HepG2 (cell line): ENCODE measurements around the gene VAMP5. TPM values are rescaled to one million over a fixed set of nuclear protein-coding genes. Genes with fewer than 3 reads are reported as not detected.

ENCODE experiments used
- ATAC-seq: fragments of 200-7000 bp; cut with Tn5 transposase; 3 replicates; pipeline ENCODE4 v1.9.1; 2020; ENCODE audit warnings: mild to moderate bottlenecking, moderate library complexity
- BruUV-seq: library from RNA; stranded (reverse); fragments of 400-500 nt; replicated peaks from 2 replicates; lab custom pipeline; 2021; lab: Mats Ljungman, UMichigan
- CTCF ChIA-PET: fragments of 300-600 bp; formaldehyde crosslinking; extraction: SDS; loops from one replicate; lab custom pipeline; 2021; ENCODE audit warnings: low total read pairs, inconsistent platforms, low intra/inter-chr PET ratio; lab: Yijun Ruan, JAX
- POLR2A ChIA-PET: fragments of 350-600 bp; sonication (Branson Sonifier 250); formaldehyde crosslinking; loops from one replicate; lab custom pipeline; 2020; ENCODE audit warnings: antibody characterized with exemption, inconsistent platforms; lab: Yijun Ruan, JAX
- DNase-seq: peaks from one replicate; pipeline ENCODE4 v3.0.0-alpha.2; 2015; ENCODE audit warnings: low spot score
- FAIRE-seq: peaks from 3 replicates; lab custom pipeline; 2011; peaks lifted over from hg19 to GRCh38; lab: Jason Lieb, UNC
- H2AFZ ChIP-seq: one replicate; pipeline ENCODE4 v1.6.1; 2011; ENCODE audit warnings: low read length, inconsistent platforms
- H3K27ac ChIP-seq: fragments of 300-600 bp; 3 replicates; pipeline ENCODE4 v1.8.0; 2011; ENCODE audit warnings: mixed run types, mild to moderate bottlenecking, mixed read lengths, low read length, inconsistent platforms; ENCODE audit not compliant: insufficient read depth; ENCODE audit errors: extremely low read length
- H3K27me3 ChIP-seq, 2 experiments: fragments of 200-600 bp in 1 of 2; 2 replicates in 1 of 2; 3 replicates in 1 of 2; pipeline versions ENCODE4 v1.6.0 to v1.8.0; 2011; ENCODE audit warnings: low read length in 2 of 2, mild to moderate bottlenecking in 2 of 2, moderate library complexity in 2 of 2, inconsistent platforms in 1 of 2; ENCODE audit not compliant: insufficient read depth in 2 of 2, control insufficient read depth in 1 of 2
- H3K36me3 ChIP-seq, 2 experiments: fragments of 200-600 bp in 1 of 2; replicated peaks in 1 of 2; 2 replicates in 1 of 2; 3 replicates in 1 of 2; pipeline versions ENCODE4 v1.5.1 to v1.8.0; 2011; ENCODE audit warnings: low read length in 2 of 2, inconsistent platforms in 1 of 2; ENCODE audit not compliant: insufficient read depth in 2 of 2, control insufficient read depth in 1 of 2
- H3K4me1 ChIP-seq: 2 replicates; pipeline ENCODE4 v1.5.1; 2012; ENCODE audit warnings: low read length, inconsistent platforms; ENCODE audit not compliant: insufficient read depth
- H3K4me2 ChIP-seq: 2 replicates; pipeline ENCODE4 v1.6.0; 2011; ENCODE audit warnings: low read depth, low read length, inconsistent platforms
- H3K4me3 ChIP-seq, 3 experiments: fragments of 200-600 bp in 1 of 3; sonication (generic), shearing (Covaris generic) in 1 of 3; replicated peaks in 1 of 3; 2 replicates each; pipeline ENCODE4 v1.5.1; 2011 to 2016; ENCODE audit warnings: low read length in 3 of 3, inconsistent platforms in 2 of 3, low read depth in 2 of 3, mild to moderate bottlenecking in 2 of 3, control low read depth in 1 of 3, mixed read lengths in 1 of 3; ENCODE audit not compliant: insufficient read depth in 1 of 3
- H3K79me2 ChIP-seq: one replicate; pipeline ENCODE4 v1.6.1; 2011; ENCODE audit warnings: low read length, inconsistent platforms; ENCODE audit not compliant: insufficient read depth
- H3K9ac ChIP-seq: 2 replicates; pipeline ENCODE4 v1.6.0; 2011; ENCODE audit warnings: mild to moderate bottlenecking, low read depth, low read length, inconsistent platforms; ENCODE audit not compliant: insufficient read depth
- H3K9me3 ChIP-seq: 2 replicates; pipeline ENCODE4 v1.5.1; 2012; ENCODE audit warnings: mild to moderate bottlenecking, low read length
- H4K20me1 ChIP-seq: 2 replicates; pipeline ENCODE4 v1.6.0; 2011; ENCODE audit warnings: inconsistent platforms, mild to moderate bottlenecking, low read length, moderate library complexity; ENCODE audit not compliant: insufficient read depth
- AKAP8 ChIP-seq: sonication (generic); formaldehyde crosslinking; IDR thresholded peaks from 2 replicates; pipeline ENCODE4 v1.5.1; 2020; ENCODE audit warnings: mild to moderate bottlenecking, missing genetic modification reagents
- BRD4 ChIP-seq: sonication (generic); formaldehyde crosslinking; IDR thresholded peaks from 2 replicates; pipeline ENCODE4 v1.4.0; 2020; ENCODE audit warnings: missing genetic modification reagents
- BRF2 ChIP-seq: sonication (generic); formaldehyde crosslinking; IDR thresholded peaks from 2 replicates; pipeline ENCODE4 v1.8.1; 2022; ENCODE audit warnings: mild to moderate bottlenecking, missing genetic modification reagents
- CEBPG ChIP-seq: IDR thresholded peaks from 2 replicates; pipeline ENCODE4 v1.6.1; 2016
- HNF1A ChIP-seq, 2 experiments: sonication (generic) in 1 of 2; formaldehyde crosslinking in 1 of 2; IDR thresholded peaks; 2 replicates each; pipeline versions ENCODE4 v1.4.0 to v1.6.1; 2016 to 2020; ENCODE audit warnings: borderline replicate concordance in 1 of 2, low read depth in 1 of 2, mild to moderate bottlenecking in 1 of 2, missing genetic modification reagents in 1 of 2
- KDM1A ChIP-seq: IDR thresholded peaks from 2 replicates; pipeline ENCODE4 v1.6.1; 2016; ENCODE audit warnings: missing compliant biosample characterization
- KLF6 ChIP-seq: IDR thresholded peaks from 2 replicates; pipeline ENCODE4 v1.8.0; 2016; ENCODE audit warnings: missing biosample characterization, missing genetic modification reagents
- NRL ChIP-seq: sonication (generic); formaldehyde crosslinking; IDR thresholded peaks from 2 replicates; pipeline ENCODE4 v1.5.0; 2020; ENCODE audit warnings: missing genetic modification reagents, mild to moderate bottlenecking, moderate library complexity, borderline replicate concordance
- RARG ChIP-seq: sonication (generic); formaldehyde crosslinking; IDR thresholded peaks from 2 replicates; pipeline ENCODE4 v1.4.0; 2020; ENCODE audit warnings: low read depth, mild to moderate bottlenecking, missing genetic modification reagents
- SSRP1 ChIP-seq: IDR thresholded peaks from 2 replicates; pipeline ENCODE4 v1.6.1; 2016; ENCODE audit warnings: control low read depth
- STAG1 ChIP-seq: sonication (generic); formaldehyde crosslinking; IDR thresholded peaks from 2 replicates; pipeline ENCODE4 v1.4.0; 2020; ENCODE audit warnings: missing genetic modification reagents
- ZNF326 ChIP-seq: sonication (generic); formaldehyde crosslinking; IDR thresholded peaks from 2 replicates; pipeline ENCODE4 v1.4.0; 2020; ENCODE audit warnings: missing genetic modification reagents, borderline replicate concordance
- ZNF563 ChIP-seq: sonication (generic); formaldehyde crosslinking; IDR thresholded peaks from 2 replicates; pipeline ENCODE4 v1.8.0; 2022; ENCODE audit warnings: mild to moderate bottlenecking, moderate library complexity, missing genetic modification reagents
- ZNF616 ChIP-seq: sonication (generic); formaldehyde crosslinking; IDR thresholded peaks from 2 replicates; pipeline ENCODE4 v1.5.0; 2020; ENCODE audit warnings: low read depth, mild to moderate bottlenecking, missing genetic modification reagents
- ZNF766 ChIP-seq: sonication (generic); formaldehyde crosslinking; IDR thresholded peaks from 2 replicates; pipeline ENCODE4 v1.5.0; 2020; ENCODE audit warnings: missing genetic modification reagents, borderline replicate concordance
- WGBS: methylation state at CpG from one replicate; pipeline ENCODE4 v1.1.6; 2017; ENCODE audit warnings: low lambda C conversion rate; 5-methylcytosine and 5-hydroxymethylcytosine counted together
- in situ Hi-C: cut with HindIII; loops from 2 replicates; pipeline ENCODE4 v1.10.0; 2017; ENCODE audit warnings: low pct_unique_long_range_greater_than_20kb; ENCODE audit not compliant: extremely low pct_ligation_motif_present
- intact Hi-C: fragments of 100-400 bp; cut with micrococcal nuclease; formaldehyde crosslinking; loops from one replicate; pipeline ENCODE4 v1.10.0; 2022; ENCODE audit not compliant: unreplicated experiment
- polyA plus RNA-seq, 8 experiments: library from polyadenylated mRNA; depleted of rRNA in 3 of 8; stranded (reverse) in 7 of 8; unstranded in 1 of 8; fragments of >200 nt; fragmentation: Illumina TruSeq in 4 of 8; extraction: Trizol in 4 of 8; gene quantifications; 2 replicates each; pipeline versions ENCODE4 v1.2.1 to v1.2.3, GENCODE V29; 2011 to 2016; ENCODE audit warnings: low read depth in 4 of 8, missing spikeins in 1 of 8, mixed read lengths in 1 of 8; ENCODE audit not compliant: insufficient read depth in 1 of 8
- total RNA-seq, 5 experiments: library from RNA; depleted of rRNA; stranded (reverse); fragments of >200 nt; fragmentation: Illumina TruSeq; extraction: Trizol; gene quantifications; 2 replicates each; pipeline ENCODE4 v1.2.3, GENCODE V29; 2016; ENCODE audit warnings: low read depth in 1 of 5
- TF ChIP-seq, protein P1 (sequence below): IDR thresholded peaks from 2 replicates; pipeline ENCODE4 v1.6.1; 2016; ENCODE audit warnings: low read depth, borderline replicate concordance
- TF ChIP-seq, protein P2 (sequence below): sonication (generic); formaldehyde crosslinking; IDR thresholded peaks from 2 replicates; pipeline ENCODE4 v1.5.0; 2020; ENCODE audit warnings: missing genetic modification reagents

VAMP5 gene
- total and polyA plus RNA-seq, 2 of the 13 experiments (the other 11 are each of a cell fraction or from before 2014, with no cell fraction given): 7.2 to 56.7 TPM

DNA sequence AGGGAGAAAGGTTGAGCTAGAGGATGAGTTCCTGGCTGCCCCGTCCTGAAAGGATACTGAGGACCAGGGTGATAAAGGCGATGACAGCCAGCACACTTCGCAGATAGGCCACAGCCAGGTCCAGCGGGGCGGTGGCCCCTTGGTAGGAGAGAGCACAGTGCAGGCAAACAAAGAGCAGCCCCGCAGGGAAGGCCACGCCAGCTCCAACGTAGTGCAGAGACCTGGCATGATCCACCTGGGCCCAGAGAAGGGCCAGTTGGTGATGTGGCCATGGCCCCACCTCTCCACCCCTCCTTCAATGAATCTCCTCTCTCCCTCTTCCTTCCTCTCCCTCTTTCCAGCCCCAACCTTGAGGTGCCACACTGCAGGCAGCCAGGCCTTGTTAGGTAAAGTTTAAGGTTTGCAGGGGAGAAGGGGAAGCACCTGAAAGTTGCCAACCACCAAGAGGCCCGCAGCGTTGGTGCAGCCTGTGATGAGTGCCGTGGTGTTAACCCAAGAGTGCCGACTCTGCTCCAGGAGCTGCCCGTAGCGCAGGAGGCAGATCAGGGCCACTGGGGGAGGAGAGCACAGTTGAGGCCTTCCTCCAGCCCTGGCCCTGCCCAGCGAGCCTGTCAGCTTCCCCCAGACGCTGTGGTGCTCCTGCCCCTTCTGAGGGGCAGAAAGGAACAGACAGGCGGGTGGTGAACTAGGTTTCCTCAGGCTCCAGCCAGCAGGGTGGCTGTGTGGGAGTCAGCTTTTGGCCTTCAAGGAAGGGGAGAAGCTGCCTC, 15.4 kb downstream of the VAMP5 start:
- H3K4me1 ChIP-seq: peaks cover 71% of the 10 kb centered on the region
- POLR2A ChIA-PET: interaction anchor here (1.4 to 25.9 kb wide), 8 partner anchors 6 to 180 kb away, joined by 4 to 795 read pairs (median 94); partner anchors contain the start of genes C2orf68, GGCX, MAT2A and RNF181
- TF ChIP-seq KLF6: no peak
- no peak for TF ChIP-seq BRD4 (CRISPR knock-in tag)
- TF ChIP-seq CEBPG: no peak
- TF ChIP-seq ZNF766 (CRISPR knock-in tag): no peak
- TF ChIP-seq, protein P1, sequence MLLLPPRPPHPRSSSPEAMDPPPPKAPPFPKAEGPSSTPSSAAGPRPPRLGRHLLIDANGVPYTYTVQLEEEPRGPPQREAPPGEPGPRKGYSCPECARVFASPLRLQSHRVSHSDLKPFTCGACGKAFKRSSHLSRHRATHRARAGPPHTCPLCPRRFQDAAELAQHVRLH (CRISPR knock-in tag): peak; percentile 60; the same call in 1 of the 2 replicates
- no peak for TF ChIP-seq ZNF616 (CRISPR knock-in tag)
- TF ChIP-seq, protein P2, sequence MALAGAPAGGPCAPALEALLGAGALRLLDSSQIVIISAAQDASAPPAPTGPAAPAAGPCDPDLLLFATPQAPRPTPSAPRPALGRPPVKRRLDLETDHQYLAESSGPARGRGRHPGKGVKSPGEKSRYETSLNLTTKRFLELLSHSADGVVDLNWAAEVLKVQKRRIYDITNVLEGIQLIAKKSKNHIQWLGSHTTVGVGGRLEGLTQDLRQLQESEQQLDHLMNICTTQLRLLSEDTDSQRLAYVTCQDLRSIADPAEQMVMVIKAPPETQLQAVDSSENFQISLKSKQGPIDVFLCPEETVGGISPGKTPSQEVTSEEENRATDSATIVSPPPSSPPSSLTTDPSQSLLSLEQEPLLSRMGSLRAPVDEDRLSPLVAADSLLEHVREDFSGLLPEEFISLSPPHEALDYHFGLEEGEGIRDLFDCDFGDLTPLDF (CRISPR knock-in tag): no peak
- no peak for TF ChIP-seq BRF2 (CRISPR knock-in tag)
- no peak for TF ChIP-seq KDM1A (CRISPR knock-in tag)
- TF ChIP-seq STAG1: no peak
- TF ChIP-seq HNF1A (IDR thresholded peaks at IDR 0.05; ENCODE audit: low read depth): no peak
- TF ChIP-seq HNF1A (CRISPR knock-in tag; IDR thresholded peaks at IDR 0.05; ENCODE audit: borderline replicate concordance): no peak
- TF ChIP-seq ZNF563 (CRISPR knock-in tag): 0 out of 2 replicates have a peak, but pooled peaks have one; percentile 34
- peak; percentile 50; the same call in 1 of the 2 replicates for TF ChIP-seq NRL (CRISPR knock-in tag)
- no peak for TF ChIP-seq RARG (CRISPR knock-in tag)
- peak; percentile 12; the same call in 1 of the 2 replicates for TF ChIP-seq AKAP8 (CRISPR knock-in tag)
- TF ChIP-seq SSRP1 (CRISPR knock-in tag): no peak; the same call in 1 of the 2 replicates
- TF ChIP-seq ZNF326 (CRISPR knock-in tag): peak; percentile 94

More for the DNA sequence above, 15.4 kb downstream of the VAMP5 start:
- intact Hi-C loops: loop anchor here (5.0 kb wide), 1 partner anchor 177 kb away; no protein-coding TSS in a partner anchor
- H3K9me3 ChIP-seq: no peaks in the 10 kb centered on the region
- H3K27me3 ChIP-seq: no peaks in the 10 kb centered on the region; a peak in 1 of 5 replicates
- no peak overlapping the region for H3K9ac ChIP-seq
- H3K4me3 ChIP-seq: no peak overlapping the region
- peak overlapping the region; percentile 80 for H3K27ac ChIP-seq
- ATAC-seq (no peak), DNase-seq (no peak), FAIRE-seq (no peak)
- 0 out of 2 replicates have a peak, but pooled peaks cover 3% of the 10 kb centered on the region for H4K20me1 ChIP-seq
- CTCF ChIA-PET: no interaction called here
- no peak overlapping the region for H2AFZ ChIP-seq
- WGBS: 55% methylated on average over 12 of the region's 17 CpGs
- H3K36me3 ChIP-seq: peaks cover 7 to 38% of the 10 kb centered on the region in 2 experiments
- in situ Hi-C loops: no loop called here
- H3K4me2 ChIP-seq: peak overlapping the region; percentile 16; the same call in 1 of the 2 replicates
- BruUV-seq: no TSS peak
- H3K79me2 ChIP-seq: peaks cover 53% of the 10 kb centered on the region
